Measurements from ENCODE around the gene OR2G6.
"Not testable (repeated sequence)": the region's sequence is repeated elsewhere in the genome, so short reads cannot be mapped to it uniquely, and the experiment has no call there.

- not testable (repeated sequence) for TF ChIP-seq YY1 (IDR thresholded peaks at IDR 0.05; ENCODE audit: insufficient read depth, insufficient read length); SUZ12 (IDR thresholded peaks at IDR 0.05; ENCODE audit: extremely low read depth, insufficient read depth, insufficient read length); ZNF274 (IDR thresholded peaks at IDR 0.05; ENCODE audit: low read depth, low read length)
Observed at GRCh38 chr1:248496661-248497060, 11.2 kb upstream of the OR2G6 start.
